Activated CD4-positive, alpha-beta T cell treated with anti-CD3 and anti-CD28 coated beads, Interleukin-2, amount 50 U/mL, for 16 hours (primary cell): ENCODE data around the gene PECR.

ENCODE experiments used
- DNase-seq: peaks from one replicate; pipeline ENCODE4 v3.0.0-alpha.2; 2020

PECR gene

DNA sequence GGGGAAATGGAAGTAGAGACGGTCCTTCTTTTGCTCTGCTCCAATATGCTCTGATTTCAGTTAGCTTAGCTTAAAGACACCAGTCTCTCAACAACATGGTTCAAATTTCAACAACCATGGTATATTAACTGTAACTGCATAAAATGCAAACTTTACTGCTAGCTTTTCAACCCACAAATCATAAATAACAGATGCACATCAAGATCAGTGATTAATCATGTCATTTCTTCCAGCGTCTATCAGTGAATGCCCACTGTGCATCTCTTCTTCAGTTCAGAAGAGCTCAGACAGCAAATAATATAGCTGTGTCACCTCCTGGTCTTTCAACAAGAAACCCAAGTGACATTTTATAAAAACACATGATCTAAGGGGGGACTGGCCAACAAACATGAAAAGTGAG, 12.6 kb downstream of the PECR start:
- DNase-seq = no peak

DNA sequence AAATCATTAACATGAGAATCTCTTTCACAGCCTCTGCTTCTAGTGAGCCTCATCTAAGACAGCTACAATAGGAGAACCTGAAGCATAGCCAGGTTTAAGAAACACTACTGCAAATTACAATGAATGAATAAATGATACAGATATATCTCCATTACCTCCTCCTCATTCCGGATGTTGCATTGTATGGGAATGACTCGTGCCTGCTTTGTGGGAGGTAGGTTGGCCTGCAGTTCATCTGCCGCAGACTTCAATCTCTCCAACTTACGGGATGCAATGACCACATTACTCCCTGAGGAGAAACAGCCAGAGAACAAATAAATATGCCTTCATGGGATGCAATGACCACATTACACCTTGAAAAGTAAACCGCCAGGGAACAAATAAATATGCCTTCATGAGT, 15.4 kb downstream of the PECR start:
- DNase-seq = no peak

DNA sequence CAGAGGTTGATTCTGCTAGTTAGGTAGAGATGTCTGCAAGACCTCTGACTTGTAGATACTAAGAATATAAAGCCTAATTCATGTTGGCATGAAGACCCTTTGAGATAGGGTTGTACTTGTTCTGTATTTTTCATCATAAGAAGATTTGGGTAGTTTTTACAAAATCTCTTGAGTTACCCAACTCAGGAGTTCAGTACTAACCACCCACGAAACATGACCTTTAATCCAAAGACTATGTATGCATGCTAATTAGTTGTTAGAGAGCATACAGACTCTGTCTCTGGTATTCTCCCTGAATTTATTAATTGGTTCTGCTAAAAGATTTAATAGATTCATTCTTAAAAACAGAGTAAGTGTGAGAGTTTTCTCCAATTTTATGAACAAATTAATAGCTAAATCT, 16.9 kb downstream of the PECR start:
- no peak for DNase-seq

DNA sequence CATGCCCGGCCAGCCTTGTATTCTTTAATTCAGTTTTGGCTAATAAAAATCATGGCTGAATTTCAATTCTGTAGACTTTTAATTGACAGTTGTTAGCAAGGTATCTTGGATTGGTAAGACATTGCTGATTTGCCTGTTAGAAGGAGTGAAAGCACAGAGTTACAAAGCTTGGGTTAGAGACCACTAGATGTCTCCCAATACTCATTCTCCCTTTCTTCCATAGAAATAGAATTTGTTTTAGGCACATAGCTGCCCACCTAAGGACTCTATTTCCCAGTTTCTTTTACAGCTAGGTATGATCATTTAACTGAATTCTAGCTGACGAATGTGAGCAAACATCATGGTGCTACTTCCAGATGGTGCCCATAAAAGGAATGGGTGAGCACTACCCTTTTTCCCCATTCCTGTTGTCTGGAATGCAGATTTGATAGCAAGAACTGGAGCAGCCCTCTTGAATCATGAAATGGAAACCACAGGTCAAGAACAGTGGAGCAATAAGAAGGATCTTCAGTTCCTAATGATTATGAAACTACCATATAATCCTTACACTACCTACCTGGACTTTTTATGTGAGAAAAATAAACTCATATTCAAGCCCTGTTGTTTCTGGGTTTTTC, 17.5 kb downstream of the PECR start:
- DNase-seq = no peak

DNA sequence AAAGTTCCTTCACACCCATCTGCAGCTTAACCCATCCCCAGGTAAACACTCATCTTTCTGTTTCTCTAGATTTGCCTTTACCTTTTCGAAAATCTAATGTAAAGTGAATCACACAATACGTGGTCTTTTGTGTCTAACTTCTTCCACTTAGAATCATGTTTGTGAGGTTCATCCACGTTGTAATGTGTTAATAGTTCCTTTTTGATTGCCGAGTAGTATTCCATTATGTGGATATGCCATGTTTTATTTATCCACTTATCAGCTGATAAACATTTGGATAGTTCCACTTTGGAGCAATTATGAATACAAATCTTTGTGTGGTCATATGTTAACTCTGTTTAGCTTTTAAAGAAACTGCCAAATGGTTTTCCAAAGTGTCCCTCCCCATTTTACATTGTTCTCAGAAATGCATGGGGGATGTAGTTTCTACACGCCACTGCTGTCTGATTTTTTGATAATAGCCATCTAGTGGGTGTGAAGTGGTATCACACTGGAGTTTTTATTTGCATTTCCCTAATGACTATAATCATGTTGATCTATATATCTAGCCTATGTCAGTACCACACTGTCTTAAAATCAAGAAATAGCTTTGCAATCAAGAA, 22.3 kb downstream of the PECR start:
- no peak for DNase-seq

DNA sequence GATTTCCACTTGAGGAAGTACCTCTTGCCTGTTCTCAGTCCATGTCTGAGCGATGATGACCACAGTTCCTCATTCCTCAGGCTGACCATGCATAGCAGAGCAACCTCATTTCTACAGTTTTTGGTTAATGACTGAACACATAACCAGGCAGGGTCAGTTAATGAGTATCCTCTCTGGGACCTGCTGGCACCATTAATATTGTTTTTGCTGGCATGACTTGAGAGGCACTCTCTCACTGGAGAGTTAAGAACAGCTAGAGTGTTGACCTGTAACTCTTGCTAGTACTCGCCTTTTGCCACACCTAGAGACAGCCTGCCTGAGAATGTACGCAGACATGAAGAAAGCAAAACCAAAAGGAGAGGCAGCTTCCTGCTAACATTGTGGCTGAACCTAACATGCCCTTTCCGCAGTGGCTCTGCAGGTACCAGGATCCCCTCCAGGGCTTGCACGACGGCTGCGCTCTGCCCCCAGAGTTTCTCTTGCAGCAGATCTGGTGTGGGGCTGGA, 23.9 kb downstream of the PECR start:
- peak; percentile 67 for DNase-seq

DNA sequence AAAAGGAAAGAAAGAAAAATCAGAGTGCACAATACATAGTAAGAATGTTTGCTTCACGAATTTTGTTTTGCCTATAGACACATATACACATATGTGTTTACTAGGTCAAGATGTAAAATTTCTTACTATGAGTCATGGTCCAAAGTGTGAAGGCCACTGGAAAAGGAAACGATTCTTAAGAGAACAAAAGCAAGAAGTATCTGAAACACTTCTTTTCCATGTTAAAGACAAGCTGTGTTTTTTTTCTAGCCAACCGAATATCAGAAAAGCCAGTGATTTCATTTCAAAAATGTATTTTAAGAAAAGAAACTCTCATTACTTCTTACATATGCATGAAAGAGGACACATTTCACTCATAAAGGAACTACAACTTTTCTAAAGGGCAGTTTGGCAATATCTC, 24.9 kb downstream of the PECR start:
- DNase-seq = peak; percentile 27

DNA sequence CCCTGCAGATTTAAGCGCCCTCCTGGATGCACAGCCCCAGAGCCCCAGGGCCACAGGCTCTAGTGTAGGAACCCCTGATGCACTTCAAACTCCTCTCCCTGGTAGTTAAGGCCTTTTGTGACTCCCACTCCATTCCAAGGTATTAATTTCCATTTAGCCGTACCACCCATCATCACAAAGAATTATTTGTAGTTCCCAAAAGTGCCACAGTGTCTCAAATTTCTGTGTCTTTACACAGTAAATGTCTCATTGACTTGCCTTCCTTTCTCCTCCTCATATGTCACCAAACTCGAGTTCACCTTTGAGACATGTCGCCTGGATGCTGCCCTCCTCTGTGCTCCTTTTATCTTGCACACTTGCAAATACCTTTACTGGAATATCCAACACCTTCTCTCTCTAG, 25.9 kb downstream of the PECR start:
- no peak for DNase-seq

DNA sequence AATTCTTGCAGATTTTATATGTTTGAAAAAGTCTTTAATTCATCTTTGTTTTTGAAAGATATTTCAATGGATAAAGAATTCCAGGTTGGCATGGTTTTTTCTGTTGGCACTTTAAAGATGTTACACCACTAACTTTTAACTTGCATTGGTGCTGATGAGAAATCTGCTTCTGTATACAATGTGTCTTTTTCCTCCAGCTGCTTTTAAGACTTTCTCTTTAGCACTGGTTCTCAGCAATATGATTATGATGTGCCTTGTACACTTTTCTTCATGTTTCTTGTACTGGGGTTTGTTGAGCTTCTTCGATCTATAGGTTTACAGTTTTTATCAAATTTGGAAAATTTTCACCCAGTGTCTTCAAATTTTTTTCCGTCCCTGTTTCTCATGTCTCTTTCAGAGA, 29.2 kb downstream of the PECR start:
- no peak for DNase-seq

DNA sequence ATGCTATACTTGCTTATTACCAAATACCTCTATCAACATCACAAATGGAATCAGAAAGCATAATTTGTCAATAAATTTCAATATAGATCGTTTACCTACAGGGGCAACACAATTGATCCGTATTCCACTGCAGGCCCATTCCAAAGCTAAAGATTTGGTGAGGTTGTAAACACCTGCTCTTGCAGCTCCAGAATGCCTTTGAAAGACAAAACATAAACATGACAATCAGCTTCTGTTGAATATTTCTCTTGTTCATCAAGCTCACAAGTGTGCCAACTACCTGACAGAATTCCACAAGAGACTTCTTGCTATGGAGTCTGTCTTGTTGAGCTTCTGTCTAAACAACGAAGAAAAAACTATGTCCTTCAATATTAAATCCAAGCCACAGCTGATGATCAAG, 30.3 kb downstream of the PECR start:
- no peak for DNase-seq

DNA sequence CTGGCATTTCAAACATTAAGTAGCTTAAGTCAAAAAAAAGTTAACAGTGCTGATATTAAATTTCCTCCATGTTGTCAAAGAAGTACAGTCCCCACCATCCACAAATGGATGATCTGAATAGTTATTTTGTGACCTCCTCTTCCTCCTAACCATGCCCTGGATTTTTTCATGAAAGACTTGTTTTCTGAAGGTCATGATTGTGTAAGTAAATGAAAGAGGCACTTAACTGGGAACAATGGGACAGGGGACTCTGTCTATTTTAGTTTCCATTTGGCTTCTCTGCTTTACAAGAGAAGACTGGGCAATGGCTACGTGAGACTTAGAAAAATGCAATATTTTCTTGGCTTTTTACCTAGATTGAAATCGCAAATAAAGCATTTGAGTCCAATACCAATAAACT, 32.2 kb downstream of the PECR start:
- DNase-seq = no peak

DNA sequence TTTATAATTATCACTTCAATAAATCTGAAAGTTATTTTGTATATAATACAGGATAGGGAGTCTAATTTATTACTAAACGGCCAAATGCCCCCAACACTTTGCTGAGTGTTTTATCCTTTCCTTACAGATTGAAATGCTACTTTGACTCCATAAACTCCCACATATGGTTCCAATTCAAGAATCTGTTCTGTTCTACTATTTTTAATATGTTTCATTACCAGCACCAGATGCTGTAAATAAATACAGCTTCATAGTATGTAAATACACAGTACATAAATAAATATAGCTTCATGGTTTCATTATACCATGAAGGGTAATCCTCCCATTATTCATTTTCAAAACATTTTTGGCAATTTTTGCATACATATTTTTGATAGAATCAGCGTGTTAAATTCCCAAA, 34.2 kb downstream of the PECR start:
- DNase-seq = no peak

DNA sequence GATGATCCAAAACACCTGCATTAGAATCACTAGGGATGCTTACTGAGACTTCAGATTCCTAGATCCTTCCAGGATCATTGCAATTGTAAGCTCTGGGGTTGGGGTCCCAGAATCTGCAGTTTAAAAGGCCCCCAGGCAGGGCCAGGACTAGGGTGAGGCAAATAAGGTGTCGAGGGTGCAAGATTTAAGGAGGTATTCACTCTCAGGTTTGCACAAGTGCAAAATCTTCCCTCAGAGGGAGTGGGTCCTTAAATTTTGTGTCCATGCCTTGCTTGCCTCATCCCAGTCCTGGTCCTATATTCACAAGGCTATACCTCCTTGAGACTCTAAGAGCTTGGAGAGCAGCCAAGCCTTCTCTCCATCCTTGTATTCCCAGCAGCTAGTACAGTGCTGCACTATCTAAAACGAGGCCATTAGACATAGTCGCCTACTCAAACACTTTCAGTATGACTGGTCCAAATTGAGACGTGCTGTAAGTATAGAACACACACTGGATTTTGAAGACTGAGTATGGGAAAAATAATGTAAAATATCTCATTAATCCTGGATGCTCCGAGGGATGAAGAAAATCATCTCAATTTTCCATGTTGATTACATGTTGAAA, 36.6 kb downstream of the PECR start:
- peak; percentile 48 for DNase-seq

DNA sequence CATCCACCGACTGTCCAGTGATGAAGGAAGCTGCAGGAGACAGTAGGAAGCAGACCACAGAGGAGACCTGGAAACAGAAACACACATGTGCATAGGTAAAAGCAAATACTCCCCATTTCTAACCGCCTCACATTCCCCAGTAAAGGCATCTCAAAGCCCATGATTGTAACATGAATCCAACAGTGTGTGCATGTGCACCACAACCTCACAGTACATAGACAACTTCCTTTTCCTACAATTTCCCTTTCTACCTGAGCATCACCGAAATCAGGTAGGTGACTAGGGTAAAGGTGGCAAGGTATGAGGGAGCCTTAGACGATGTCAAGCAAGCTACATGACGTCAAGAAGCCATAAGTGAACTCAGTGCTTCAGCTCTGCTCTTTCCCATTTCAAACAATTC, 37.7 kb downstream of the PECR start:
- no peak for DNase-seq

DNA sequence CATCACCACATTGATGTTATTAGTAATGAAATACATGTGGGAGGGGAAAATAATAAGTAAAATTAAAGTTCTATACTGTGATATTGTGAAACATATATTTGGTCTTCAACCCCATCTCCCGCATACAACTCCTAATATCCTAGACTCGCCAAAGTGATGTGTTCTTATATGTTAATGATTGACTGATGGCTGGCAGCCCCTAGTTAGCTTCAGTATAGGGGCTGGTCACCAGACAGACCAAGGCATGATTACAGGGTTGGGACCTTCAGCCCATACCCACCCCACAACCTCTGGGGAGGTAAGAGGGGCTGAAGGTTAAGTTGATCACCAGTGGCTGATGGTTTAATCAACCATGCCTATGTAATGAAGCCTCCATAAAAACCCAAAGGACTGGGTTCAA, 40.2 kb downstream of the PECR start:
- no peak for DNase-seq

DNA sequence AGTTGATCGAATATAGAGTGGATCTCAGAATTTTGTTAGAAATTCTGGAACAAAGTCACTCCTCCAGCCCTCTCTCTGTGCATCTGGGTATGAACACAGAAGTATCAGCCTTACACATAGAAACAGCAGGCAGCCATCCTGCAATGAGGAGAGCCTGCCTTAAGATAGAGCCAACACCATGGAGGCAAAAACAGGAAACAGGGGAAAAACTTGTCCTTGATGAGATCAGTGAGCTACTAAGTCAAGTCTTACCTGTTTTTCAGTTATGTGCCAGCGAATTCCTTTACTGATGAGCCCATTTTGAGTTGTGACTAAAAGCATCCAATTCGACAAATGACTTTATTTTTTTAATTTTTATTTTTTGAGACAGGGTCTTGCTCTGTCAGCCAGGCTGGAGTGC, 41.7 kb downstream of the PECR start:
- no peak for DNase-seq

DNA sequence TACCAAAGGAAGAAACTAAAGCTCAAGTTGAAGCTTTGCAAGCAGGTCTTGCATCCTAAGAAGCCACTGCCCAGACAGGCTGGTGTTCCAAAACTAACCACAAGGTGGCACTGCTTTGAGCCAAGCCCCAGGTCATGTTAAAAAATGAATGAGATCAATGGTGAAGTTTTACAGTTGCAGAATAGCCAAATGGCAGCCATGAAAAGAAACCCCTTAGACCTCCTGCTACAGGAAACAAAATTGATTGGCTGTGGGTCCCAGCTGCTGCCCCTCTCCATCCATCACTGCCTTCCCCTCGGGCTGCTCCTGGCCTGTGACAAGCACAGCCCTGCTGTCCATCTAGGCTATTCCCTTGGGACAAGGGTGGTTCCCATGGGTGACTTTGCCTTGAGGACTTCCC, 47.5 kb downstream of the PECR start:
- peak; percentile 85 for DNase-seq

DNA sequence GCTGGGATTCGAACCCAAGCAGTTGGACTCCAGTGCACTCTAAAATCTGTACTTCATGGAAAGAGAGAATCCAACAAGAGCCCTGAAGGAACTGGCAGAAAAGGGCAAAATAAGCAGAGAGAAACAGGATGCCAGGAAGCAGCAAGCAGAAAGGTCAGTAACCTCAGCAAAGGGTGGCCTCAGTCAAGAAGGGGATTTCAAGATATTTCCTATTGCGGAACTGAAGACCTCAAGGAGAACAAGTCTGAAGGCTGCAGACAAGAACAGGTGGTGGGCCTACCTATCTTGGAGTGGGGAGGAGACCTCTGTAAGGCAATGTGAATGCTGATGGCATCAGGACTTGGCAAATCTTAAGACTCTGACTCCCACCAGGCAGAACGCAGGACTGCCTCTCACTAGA, 48.2 kb downstream of the PECR start:
- no peak for DNase-seq

DNA sequence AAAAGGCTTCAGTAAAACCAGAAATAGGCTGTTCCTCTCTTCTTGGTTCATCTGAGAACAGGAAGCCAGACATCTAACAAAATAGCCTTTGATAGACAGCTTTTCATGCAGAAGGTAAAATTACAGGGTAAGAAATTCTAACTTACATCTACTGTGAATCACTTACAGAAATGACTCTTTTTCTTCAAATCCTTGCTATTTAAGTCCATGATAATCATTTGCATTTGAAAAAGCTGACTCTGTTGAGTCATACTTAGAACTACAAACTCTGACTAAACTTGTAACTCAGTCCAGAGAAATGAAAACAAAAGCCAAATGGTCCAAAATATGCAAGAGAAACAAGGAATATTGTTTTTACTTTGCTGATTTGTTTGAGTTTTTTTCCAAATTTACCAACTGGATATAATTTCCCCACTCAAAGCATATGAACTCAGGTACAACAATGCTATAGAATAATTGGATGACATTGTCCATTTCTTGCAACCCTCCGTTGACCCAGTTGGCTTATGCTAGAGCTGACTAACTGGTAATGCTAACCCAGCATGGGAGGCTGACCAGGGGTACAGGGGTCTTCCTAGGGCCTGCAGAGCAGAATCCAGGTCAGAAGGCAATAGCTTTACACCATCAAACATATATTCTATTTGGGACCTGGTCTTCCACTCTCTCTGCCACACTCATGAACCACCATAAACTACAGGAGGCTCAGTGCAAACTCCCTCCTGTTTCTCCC, 49.5 kb downstream of the PECR start:
- DNase-seq = peak; percentile 84

DNA sequence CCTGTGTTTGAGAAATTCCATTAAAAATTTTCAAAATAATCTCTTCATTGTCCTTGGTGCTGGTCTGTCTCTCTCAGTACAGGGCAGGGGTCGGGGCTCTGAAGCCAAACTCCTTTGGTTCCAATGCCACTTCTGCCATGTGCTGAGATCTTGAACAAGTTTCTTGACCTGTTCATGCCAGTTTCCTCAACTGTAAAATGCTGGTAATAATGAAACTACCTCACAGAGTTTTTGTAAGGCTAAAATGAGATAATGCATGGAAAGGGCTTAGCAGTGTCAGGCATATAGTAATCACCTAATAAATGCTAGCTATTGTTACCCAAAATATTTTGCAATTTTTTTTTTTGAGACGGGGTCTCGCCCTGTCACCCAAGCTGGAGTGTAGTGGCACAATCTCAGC, 51.4 kb downstream of the PECR start:
- peak; percentile 63 for DNase-seq

DNA sequence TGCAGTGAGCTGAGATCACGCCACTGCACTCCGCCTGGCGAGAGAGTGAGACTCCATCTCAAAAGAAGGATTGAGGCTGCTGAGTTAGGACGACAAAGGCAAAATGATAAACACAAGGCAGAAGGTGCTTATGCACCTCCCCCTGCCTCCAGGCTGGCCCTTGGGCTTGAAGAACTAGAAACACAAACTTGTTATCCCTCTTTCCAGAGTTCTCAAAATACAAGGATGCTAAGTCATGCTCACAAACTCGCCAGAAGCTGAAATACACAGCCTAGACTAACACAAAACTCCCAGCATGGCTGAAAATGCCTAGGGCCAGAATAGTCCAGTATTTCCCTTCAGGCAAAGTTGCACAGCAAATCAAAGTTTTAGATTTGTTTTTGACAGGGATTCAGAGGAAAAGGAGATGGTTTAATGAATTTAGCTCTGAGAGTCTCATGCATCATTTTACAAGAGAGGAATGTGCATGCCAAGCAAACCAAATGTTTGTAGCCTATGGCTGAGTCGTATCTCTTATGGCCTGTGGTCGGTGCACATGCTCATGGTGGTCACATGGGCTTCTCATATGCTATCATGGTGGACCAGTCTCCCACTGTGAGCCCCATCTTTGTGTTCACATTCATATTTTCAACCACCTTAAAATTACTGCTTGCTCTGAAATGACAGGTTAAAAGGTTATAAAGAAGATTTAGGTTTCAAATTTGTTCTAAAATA, 52.0 kb downstream of the PECR start:
- peak; percentile 48 for DNase-seq

DNA sequence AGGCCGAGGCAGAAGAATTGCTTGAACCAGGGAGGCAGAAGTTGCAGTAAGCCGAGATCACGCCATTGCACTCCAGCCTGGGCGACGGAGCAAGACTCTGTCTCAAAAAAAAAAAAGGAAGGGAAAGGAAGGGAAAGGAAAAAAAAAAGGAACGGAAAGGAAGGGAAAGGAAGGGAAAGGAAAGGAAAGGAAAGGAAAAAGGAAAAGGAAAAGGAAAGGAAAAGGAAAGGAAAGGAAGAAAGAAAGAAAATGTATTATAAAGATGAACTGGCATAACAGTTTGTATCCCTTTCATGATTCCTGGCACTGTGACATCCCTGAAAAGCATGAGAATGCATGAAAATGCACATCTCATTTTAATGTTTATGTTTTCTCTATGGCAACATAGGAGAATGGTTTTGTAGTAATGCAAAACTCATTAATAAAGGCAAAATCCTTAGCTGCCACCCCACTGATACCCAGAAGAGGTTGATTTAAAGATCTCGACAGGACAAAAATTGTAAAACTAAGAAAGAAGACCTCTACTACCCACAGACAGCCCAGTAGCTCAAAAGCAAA, 56.8 kb downstream of the PECR start:
- no peak for DNase-seq

DNA sequence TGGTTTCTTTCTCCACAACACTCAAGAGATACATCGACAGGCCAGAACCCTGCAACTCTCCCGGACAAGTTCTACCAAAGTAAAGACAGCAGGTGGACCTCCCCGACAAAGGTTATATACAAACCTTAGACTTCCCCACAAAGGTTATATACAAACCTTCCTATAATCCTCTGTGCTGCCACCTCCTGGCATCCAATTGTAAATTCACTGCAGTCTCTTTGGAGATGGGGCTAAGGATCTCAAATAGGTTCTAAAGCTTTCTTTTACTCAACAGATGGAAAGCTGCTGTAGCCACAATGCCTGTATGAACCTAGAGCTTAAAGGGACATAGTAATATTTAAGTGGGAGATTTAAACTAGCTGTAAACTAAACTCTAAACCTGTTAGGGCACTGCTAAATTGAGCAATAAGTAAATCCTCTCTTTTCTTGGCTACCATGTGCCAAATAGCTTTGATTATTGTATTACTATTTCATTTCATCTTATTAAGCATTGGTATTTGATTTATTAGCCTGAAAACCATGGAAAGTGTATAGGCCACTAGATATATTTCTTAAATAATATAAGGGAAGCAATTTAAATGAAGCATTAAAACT, 58.5 kb downstream of the PECR start:
- peak; percentile 69 for DNase-seq
